ENCODE results near the gene CSMD2.

- TF ChIP-seq, protein P1, sequence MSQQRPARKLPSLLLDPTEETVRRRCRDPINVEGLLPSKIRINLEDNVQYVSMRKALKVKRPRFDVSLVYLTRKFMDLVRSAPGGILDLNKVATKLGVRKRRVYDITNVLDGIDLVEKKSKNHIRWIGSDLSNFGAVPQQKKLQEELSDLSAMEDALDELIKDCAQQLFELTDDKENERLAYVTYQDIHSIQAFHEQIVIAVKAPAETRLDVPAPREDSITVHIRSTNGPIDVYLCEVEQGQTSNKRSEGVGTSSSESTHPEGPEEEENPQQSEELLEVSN (IDR thresholded peaks at IDR 0.05) = no peak
- TF ChIP-seq KDM5A (IDR thresholded peaks at IDR 0.05; ENCODE audit: low read length) (no peak), JUN (IDR thresholded peaks at IDR 0.05; ENCODE audit: low read depth, low read length) (no peak), SIN3A (conservative IDR thresholded peaks at IDR 0.05 in 1 of 2, IDR thresholded peaks at IDR 0.05 in 1 of 2; ENCODE audit: low read depth in 1 of 2, low read length in 2 of 2) (no peak), POLR2AphosphoS5 (IDR thresholded peaks at IDR 0.05; ENCODE audit: low read depth, low read length) (no peak)
- TF ChIP-seq, protein P2, sequence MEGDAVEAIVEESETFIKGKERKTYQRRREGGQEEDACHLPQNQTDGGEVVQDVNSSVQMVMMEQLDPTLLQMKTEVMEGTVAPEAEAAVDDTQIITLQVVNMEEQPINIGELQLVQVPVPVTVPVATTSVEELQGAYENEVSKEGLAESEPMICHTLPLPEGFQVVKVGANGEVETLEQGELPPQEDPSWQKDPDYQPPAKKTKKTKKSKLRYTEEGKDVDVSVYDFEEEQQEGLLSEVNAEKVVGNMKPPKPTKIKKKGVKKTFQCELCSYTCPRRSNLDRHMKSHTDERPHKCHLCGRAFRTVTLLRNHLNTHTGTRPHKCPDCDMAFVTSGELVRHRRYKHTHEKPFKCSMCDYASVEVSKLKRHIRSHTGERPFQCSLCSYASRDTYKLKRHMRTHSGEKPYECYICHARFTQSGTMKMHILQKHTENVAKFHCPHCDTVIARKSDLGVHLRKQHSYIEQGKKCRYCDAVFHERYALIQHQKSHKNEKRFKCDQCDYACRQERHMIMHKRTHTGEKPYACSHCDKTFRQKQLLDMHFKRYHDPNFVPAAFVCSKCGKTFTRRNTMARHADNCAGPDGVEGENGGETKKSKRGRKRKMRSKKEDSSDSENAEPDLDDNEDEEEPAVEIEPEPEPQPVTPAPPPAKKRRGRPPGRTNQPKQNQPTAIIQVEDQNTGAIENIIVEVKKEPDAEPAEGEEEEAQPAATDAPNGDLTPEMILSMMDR (IDR thresholded peaks at IDR 0.05; ENCODE audit: control extremely low read depth in 1 of 3, insufficient read depth in 1 of 3, low read depth in 1 of 3, low read length in 3 of 3) = no peak
- TF ChIP-seq, protein P3, sequence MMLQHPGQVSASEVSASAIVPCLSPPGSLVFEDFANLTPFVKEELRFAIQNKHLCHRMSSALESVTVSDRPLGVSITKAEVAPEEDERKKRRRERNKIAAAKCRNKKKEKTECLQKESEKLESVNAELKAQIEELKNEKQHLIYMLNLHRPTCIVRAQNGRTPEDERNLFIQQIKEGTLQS (IDR thresholded peaks at IDR 0.05; ENCODE audit: insufficient read depth, low read depth, low read length) = no peak
Measured at GRCh38 chr1:33867684-33868083, 297.3 kb downstream of the CSMD2 start.
